ENCODE data around the gene FBXW7. TPM values are rescaled to one million over a fixed set of nuclear protein-coding genes. Genes with fewer than 3 reads are reported as not detected.

The FBXW7 gene
- total RNA-seq, 1 experiment from 2014 or later = 27.1 TPM

DNA sequence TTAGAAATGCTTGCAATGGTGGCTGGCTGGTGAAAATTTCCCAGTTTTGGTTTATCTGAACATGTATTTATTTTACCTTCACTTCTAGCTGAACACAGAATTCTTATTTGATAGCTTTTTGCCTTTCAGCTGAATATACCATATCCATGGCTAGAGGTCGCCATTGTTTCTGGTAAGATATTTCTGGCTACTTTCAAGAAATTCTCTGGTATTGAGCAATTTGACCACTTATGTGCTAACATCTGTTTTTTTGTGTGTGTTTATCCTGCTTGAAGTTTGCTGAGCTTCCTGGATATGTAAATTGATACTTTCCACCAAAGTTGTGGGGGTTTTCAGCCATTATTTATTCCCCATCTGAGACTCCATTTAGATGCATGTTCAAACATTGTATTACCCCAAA lies 75.4 kb downstream of the FBXW7 start:
- Histone ChIP-seq H2BK20ac (ENCODE audit: low read depth, low read length, poor library complexity, severe bottlenecking) (no peak overlapping the region), H2AK5ac (ENCODE audit: insufficient read length, low read length) (no peak overlapping the region), H4K5ac (ENCODE audit: insufficient read length, low read depth, low read length) (no peak overlapping the region), H3T11ph (ENCODE audit: low read length) (no peak overlapping the region), H3K27ac (ENCODE audit: insufficient read length, low read depth, low read length) (no peak overlapping the region), H3K9ac (ENCODE audit: extremely low read depth, insufficient read length, low read length) (no peak overlapping the region), H3K4me2 (ENCODE audit: insufficient read depth, insufficient read length, low read length) (no peak overlapping the region), H3K79me1 (ENCODE audit: insufficient read depth, low read depth, low read length, poor library complexity, severe bottlenecking) (no peaks in the 10 kb centered on the region), H4K8ac (replicated peaks; ENCODE audit: insufficient read length, low read depth, low read length) (no peak overlapping the region), H3K18ac (ENCODE audit: insufficient read length, low read depth, low read length) (no peak overlapping the region), H3K56ac (ENCODE audit: insufficient read length, low read depth, low read length) (no peak overlapping the region), H3K4me1 (ENCODE audit: insufficient read depth, low read length) (no peaks in the 10 kb centered on the region), H2BK120ac (ENCODE audit: low read depth, low read length, poor library complexity, severe bottlenecking) (no peak overlapping the region), H2BK12ac (ENCODE audit: insufficient read length, low read depth, low read length) (no peak overlapping the region), H4K20me1 (ENCODE audit: control insufficient read depth, insufficient read depth, insufficient read length) (no peaks in the 10 kb centered on the region), H3K27me3 (ENCODE audit: insufficient read depth, low read length) (no peaks in the 10 kb centered on the region), H2BK5ac (ENCODE audit: insufficient read length, low read length) (no peak overlapping the region), H4K91ac (ENCODE audit: insufficient read length, low read depth, low read length) (no peak overlapping the region), H2AFZ (ENCODE audit: low read length) (no peak overlapping the region), H3K4ac (ENCODE audit: low read depth, low read length) (no peak overlapping the region), H3K79me2 (ENCODE audit: insufficient read depth, low read length) (peaks cover 6% of the 10 kb centered on the region; the same call in 1 of the 2 replicates), H3K23me2 (ENCODE audit: insufficient read length, low read depth, low read length, poor library complexity, severe bottlenecking) (no peaks in the 10 kb centered on the region), H3K9me3 (ENCODE audit: control insufficient read depth, low read depth, low read length) (no peaks in the 10 kb centered on the region), H3K14ac (ENCODE audit: insufficient read depth, low read length) (no peak overlapping the region), H2BK15ac (ENCODE audit: low read depth, low read length) (no peak overlapping the region), H3K23ac (ENCODE audit: insufficient read length, low read depth, low read length) (no peak overlapping the region)
- no CpG with 5 or more reads among the region's 1 CpG for WGBS (ENCODE audit: extremely low coverage, insufficient read length, low lambda C conversion rate)
- H3K36me3 Mint-ChIP-seq (ENCODE audit: insufficient read depth in 1 of 3, low read depth in 3 of 3) = no peaks in the 10 kb centered on the region
- H3K4me1 Mint-ChIP-seq = peaks cover 3 to 14% of the 10 kb centered on the region in 2 experiments; a peak in 2 of 4 replicates
- no peaks in the 10 kb centered on the region for H3K9me3 Mint-ChIP-seq
- no peaks in the 10 kb centered on the region for H3K27me3 Mint-ChIP-seq (ENCODE audit: low read depth)
- no peak for DNase-seq
- H3K27ac Mint-ChIP-seq = no peak overlapping the region
- H3K4me3 Mint-ChIP-seq = no peak overlapping the region
- TF ChIP-seq, protein P1, sequence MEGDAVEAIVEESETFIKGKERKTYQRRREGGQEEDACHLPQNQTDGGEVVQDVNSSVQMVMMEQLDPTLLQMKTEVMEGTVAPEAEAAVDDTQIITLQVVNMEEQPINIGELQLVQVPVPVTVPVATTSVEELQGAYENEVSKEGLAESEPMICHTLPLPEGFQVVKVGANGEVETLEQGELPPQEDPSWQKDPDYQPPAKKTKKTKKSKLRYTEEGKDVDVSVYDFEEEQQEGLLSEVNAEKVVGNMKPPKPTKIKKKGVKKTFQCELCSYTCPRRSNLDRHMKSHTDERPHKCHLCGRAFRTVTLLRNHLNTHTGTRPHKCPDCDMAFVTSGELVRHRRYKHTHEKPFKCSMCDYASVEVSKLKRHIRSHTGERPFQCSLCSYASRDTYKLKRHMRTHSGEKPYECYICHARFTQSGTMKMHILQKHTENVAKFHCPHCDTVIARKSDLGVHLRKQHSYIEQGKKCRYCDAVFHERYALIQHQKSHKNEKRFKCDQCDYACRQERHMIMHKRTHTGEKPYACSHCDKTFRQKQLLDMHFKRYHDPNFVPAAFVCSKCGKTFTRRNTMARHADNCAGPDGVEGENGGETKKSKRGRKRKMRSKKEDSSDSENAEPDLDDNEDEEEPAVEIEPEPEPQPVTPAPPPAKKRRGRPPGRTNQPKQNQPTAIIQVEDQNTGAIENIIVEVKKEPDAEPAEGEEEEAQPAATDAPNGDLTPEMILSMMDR (conservative IDR thresholded peaks at IDR 0.05) = peak; percentile 27; the same call in 1 of the 3 replicates
